HepG2 (cell line): ENCODE results near the gene HSPA1B. TPM values are rescaled to one million over a fixed set of nuclear protein-coding genes. Genes with fewer than 3 reads are reported as not detected.

ENCODE experiments used
- KDM4B ChIP-seq: sonication (generic); formaldehyde crosslinking; IDR thresholded peaks from 2 replicates; pipeline ENCODE4 v1.4.0; 2020; ENCODE audit warnings: missing genetic modification reagents
- KDM5A ChIP-seq: fragments of 200-600 bp; sonication (generic); IDR thresholded peaks from 2 replicates; pipeline ENCODE4 v1.7.0; 2018; ENCODE audit warnings: antibody characterized with exemption, mild to moderate bottlenecking, low read length, borderline replicate concordance
- KLF16 ChIP-seq, 2 experiments: sonication (generic) in 1 of 2; formaldehyde crosslinking in 1 of 2; IDR thresholded peaks; 2 replicates each; pipeline versions ENCODE4 v1.6.1 to v1.8.0; 2016 to 2023; ENCODE audit warnings: missing genetic modification reagents in 2 of 2, missing compliant biosample characterization in 1 of 2
- MBD4 ChIP-seq: IDR thresholded peaks from 2 replicates; pipeline ENCODE4 v1.6.1; 2012; ENCODE audit warnings: low read length, inconsistent platforms, borderline replicate concordance
- NR1H2 ChIP-seq: sonication (generic); formaldehyde crosslinking; IDR thresholded peaks from 2 replicates; pipeline ENCODE4 v1.8.1; 2022; ENCODE audit warnings: low read depth, missing genetic modification reagents, borderline replicate concordance
- PBX3 ChIP-seq: sonication (generic); formaldehyde crosslinking; IDR thresholded peaks from 2 replicates; pipeline ENCODE4 v1.8.1; 2023; ENCODE audit warnings: missing genetic modification reagents, inconsistent platforms, borderline replicate concordance
- SMAD3 ChIP-seq: sonication (generic); formaldehyde crosslinking; IDR thresholded peaks from 2 replicates; pipeline ENCODE4 v1.4.0; 2020; ENCODE audit warnings: missing genetic modification reagents
- TAF15 ChIP-seq: fragments of 200-400 bp; formaldehyde crosslinking; IDR thresholded peaks from one replicate; pipeline ENCODE4 v1.6.1; 2018; ENCODE audit warnings: mild to moderate bottlenecking, low read depth, low read length; ENCODE audit not compliant: poor library complexity, severe bottlenecking
- TARDBP ChIP-seq: sonication (generic); formaldehyde crosslinking; IDR thresholded peaks from 2 replicates; pipeline ENCODE4 v1.8.0; 2022; ENCODE audit warnings: mild to moderate bottlenecking, missing genetic modification reagents
- ZKSCAN5 ChIP-seq: sonication (generic); formaldehyde crosslinking; IDR thresholded peaks from 2 replicates; pipeline ENCODE4 v1.5.1; 2020; ENCODE audit warnings: mild to moderate bottlenecking, missing genetic modification reagents
- ZNF143 ChIP-seq: sonication (generic); formaldehyde crosslinking; IDR thresholded peaks from 2 replicates; pipeline ENCODE4 v1.4.0; 2020; ENCODE audit warnings: missing genetic modification reagents
- ZNF160 ChIP-seq: sonication (generic); formaldehyde crosslinking; IDR thresholded peaks from 2 replicates; pipeline ENCODE4 v1.8.0; 2022; ENCODE audit warnings: mild to moderate bottlenecking, inconsistent platforms, missing genetic modification reagents
- ZNF34 ChIP-seq: sonication (generic); formaldehyde crosslinking; IDR thresholded peaks from 2 replicates; pipeline ENCODE4 v1.4.0; 2020; ENCODE audit warnings: mild to moderate bottlenecking, missing genetic modification reagents, borderline replicate concordance
- ZNF770 ChIP-seq: sonication (generic); formaldehyde crosslinking; IDR thresholded peaks from 2 replicates; pipeline ENCODE4 v1.5.0; 2020; ENCODE audit warnings: mild to moderate bottlenecking, missing genetic modification reagents
- ZNF777 ChIP-seq: sonication (generic); formaldehyde crosslinking; IDR thresholded peaks from 2 replicates; pipeline ENCODE4 v1.4.0; 2020; ENCODE audit warnings: missing genetic modification reagents
- polyA plus RNA-seq, 8 experiments: library from polyadenylated mRNA; depleted of rRNA in 3 of 8; stranded (reverse) in 7 of 8; unstranded in 1 of 8; fragments of >200 nt; fragmentation: Illumina TruSeq in 4 of 8; extraction: Trizol in 4 of 8; gene quantifications; 2 replicates each; pipeline versions ENCODE4 v1.2.1 to v1.2.3, GENCODE V29; 2011 to 2016; ENCODE audit warnings: low read depth in 4 of 8, missing spikeins in 1 of 8, mixed read lengths in 1 of 8; ENCODE audit not compliant: insufficient read depth in 1 of 8
- total RNA-seq, 5 experiments: library from RNA; depleted of rRNA; stranded (reverse); fragments of >200 nt; fragmentation: Illumina TruSeq; extraction: Trizol; gene quantifications; 2 replicates each; pipeline ENCODE4 v1.2.3, GENCODE V29; 2016; ENCODE audit warnings: low read depth in 1 of 5
- TF ChIP-seq, protein P1 (sequence below): sonication (generic); formaldehyde crosslinking; IDR thresholded peaks from 2 replicates; pipeline ENCODE4 v1.5.1; 2020; ENCODE audit warnings: missing genetic modification reagents, mild to moderate bottlenecking, borderline replicate concordance
- TF ChIP-seq, protein P2 (sequence below): sonication (generic); formaldehyde crosslinking; conservative IDR thresholded peaks from 2 replicates; pipeline ENCODE4 v1.8.1; 2023; ENCODE audit warnings: missing genetic modification reagents
- TF ChIP-seq, protein P3 (sequence below): sonication (generic); formaldehyde crosslinking; IDR thresholded peaks from 2 replicates; pipeline ENCODE4 v1.4.0; 2020; ENCODE audit warnings: missing genetic modification reagents
- TF ChIP-seq, protein P4 (sequence below): sonication (generic); formaldehyde crosslinking; IDR thresholded peaks from 2 replicates; pipeline ENCODE4 v1.9.0; 2021; ENCODE audit warnings: missing genetic modification reagents, borderline replicate concordance

HSPA1B gene
- total and polyA plus RNA-seq, 2 of the 13 experiments (the other 11 are each of a cell fraction or from before 2014, with no cell fraction given), result 26.0 to 186 TPM

DNA sequence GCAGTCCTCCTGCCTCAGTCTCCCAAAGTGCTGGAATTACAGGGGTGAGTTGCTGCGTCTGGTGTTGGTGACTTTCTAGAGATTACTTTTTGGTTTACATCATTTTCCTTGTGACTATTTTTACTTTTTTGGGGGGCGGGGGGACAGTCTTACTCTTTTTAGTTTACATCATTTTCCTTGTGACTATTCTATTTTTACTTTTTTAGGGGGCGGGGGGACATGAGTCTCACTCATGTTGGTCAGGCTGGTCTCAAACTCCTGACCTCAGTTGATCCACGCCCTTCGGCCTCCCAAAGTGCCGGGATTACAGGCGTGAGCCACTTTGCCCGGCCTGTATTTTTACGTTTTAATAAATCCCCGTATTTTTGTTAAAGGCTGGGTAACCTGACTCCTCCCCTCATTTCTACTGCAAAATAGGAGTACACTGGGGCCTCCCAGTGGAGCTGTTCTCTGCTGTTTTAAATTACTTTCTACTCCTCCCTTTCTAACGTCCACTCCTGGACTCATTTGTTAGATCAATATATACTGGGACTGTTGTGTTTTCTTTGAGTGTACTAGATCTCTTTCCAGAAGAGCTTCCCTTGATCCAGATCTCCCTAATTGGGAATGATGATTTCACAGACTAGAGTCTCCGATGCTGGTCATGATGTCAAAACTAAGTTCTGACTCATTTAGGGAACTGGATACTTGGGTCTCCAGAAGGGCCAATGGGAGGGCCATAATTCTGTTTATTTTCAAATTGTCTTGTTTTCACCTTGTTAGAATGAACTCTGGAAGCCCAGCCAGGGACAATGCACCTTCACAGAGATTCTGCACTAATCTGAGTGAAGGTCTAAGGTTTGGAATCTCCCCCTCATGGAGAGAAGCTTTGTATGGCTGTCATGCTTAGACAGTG lies 9.2 kb downstream of the HSPA1B start (continued):
- TF ChIP-seq, protein P1, sequence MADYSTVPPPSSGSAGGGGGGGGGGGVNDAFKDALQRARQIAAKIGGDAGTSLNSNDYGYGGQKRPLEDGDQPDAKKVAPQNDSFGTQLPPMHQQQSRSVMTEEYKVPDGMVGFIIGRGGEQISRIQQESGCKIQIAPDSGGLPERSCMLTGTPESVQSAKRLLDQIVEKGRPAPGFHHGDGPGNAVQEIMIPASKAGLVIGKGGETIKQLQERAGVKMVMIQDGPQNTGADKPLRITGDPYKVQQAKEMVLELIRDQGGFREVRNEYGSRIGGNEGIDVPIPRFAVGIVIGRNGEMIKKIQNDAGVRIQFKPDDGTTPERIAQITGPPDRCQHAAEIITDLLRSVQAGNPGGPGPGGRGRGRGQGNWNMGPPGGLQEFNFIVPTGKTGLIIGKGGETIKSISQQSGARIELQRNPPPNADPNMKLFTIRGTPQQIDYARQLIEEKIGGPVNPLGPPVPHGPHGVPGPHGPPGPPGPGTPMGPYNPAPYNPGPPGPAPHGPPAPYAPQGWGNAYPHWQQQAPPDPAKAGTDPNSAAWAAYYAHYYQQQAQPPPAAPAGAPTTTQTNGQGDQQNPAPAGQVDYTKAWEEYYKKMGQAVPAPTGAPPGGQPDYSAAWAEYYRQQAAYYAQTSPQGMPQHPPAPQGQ (CRISPR knock-in tag), result no peak
- TF ChIP-seq, protein P2, sequence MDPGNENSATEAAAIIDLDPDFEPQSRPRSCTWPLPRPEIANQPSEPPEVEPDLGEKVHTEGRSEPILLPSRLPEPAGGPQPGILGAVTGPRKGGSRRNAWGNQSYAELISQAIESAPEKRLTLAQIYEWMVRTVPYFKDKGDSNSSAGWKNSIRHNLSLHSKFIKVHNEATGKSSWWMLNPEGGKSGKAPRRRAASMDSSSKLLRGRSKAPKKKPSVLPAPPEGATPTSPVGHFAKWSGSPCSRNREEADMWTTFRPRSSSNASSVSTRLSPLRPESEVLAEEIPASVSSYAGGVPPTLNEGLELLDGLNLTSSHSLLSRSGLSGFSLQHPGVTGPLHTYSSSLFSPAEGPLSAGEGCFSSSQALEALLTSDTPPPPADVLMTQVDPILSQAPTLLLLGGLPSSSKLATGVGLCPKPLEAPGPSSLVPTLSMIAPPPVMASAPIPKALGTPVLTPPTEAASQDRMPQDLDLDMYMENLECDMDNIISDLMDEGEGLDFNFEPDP, result no peak
- TF ChIP-seq SMAD3 (CRISPR knock-in tag) (no peak), TARDBP (CRISPR knock-in tag) (no peak), ZNF770 (no peak), ZNF143 (no peak), ZKSCAN5 (CRISPR knock-in tag) (peak; percentile 95), ZNF160 (CRISPR knock-in tag) (no peak), MBD4 (0 out of 2 replicates have a peak, but pooled peaks have one; percentile 62), KLF16 (CRISPR knock-in tag; IDR thresholded peaks at IDR 0.05) (no peak), ZNF777 (CRISPR knock-in tag) (no peak), KDM5A (no peak), NR1H2 (CRISPR knock-in tag) (no peak), ZNF34 (CRISPR knock-in tag) (0 out of 2 replicates have a peak, but pooled peaks have one; percentile 32), TAF15 (no peak), PBX3 (no peak), KDM4B (CRISPR knock-in tag) (no peak)
- TF ChIP-seq, protein P3, sequence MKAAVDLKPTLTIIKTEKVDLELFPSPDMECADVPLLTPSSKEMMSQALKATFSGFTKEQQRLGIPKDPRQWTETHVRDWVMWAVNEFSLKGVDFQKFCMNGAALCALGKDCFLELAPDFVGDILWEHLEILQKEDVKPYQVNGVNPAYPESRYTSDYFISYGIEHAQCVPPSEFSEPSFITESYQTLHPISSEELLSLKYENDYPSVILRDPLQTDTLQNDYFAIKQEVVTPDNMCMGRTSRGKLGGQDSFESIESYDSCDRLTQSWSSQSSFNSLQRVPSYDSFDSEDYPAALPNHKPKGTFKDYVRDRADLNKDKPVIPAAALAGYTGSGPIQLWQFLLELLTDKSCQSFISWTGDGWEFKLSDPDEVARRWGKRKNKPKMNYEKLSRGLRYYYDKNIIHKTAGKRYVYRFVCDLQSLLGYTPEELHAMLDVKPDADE (CRISPR knock-in tag), result no peak
- TF ChIP-seq, protein P4, sequence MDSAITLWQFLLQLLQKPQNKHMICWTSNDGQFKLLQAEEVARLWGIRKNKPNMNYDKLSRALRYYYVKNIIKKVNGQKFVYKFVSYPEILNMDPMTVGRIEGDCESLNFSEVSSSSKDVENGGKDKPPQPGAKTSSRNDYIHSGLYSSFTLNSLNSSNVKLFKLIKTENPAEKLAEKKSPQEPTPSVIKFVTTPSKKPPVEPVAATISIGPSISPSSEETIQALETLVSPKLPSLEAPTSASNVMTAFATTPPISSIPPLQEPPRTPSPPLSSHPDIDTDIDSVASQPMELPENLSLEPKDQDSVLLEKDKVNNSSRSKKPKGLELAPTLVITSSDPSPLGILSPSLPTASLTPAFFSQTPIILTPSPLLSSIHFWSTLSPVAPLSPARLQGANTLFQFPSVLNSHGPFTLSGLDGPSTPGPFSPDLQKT, result no peak
